Panc1 (cell line): ENCODE results near the gene ARID1A.

ENCODE experiments used
- CTCF ChIP-seq: fragments of 450-650 bp; IDR thresholded peaks from 2 replicates; pipeline ENCODE4 v1.5.1; 2017; ENCODE audit warnings: mild to moderate bottlenecking
- POLR2AphosphoS5 ChIP-seq: IDR thresholded peaks from 2 replicates; pipeline ENCODE4 v1.6.1; 2012; ENCODE audit warnings: mild to moderate bottlenecking, low read depth, low read length, moderate library complexity
- REST ChIP-seq, 2 experiments: IDR thresholded peaks; 2 replicates each; pipeline ENCODE4 v1.6.1; 2011 to 2012; ENCODE audit warnings: low read depth in 2 of 2, control low read depth in 1 of 2, low read length in 1 of 2, mild to moderate bottlenecking in 1 of 2, moderate library complexity in 1 of 2; ENCODE audit not compliant: insufficient read depth in 1 of 2
- SIN3A ChIP-seq: IDR thresholded peaks from 2 replicates; pipeline ENCODE4 v1.6.1; 2012; ENCODE audit warnings: low read depth, mild to moderate bottlenecking, low read length, moderate library complexity, borderline replicate concordance; ENCODE audit not compliant: insufficient read depth
- TCF7L2 ChIP-seq: IDR thresholded peaks from 2 replicates; pipeline ENCODE4 v1.6.1; 2011; ENCODE audit warnings: mild to moderate bottlenecking, low read depth, low read length, inconsistent platforms

GRCh38 chr1:26705788-26706311 lies 10.0 kb downstream of the ARID1A start:
- no peak for TF ChIP-seq CTCF
- TF ChIP-seq POLR2AphosphoS5: no peak
- TF ChIP-seq TCF7L2: 0 out of 2 replicates have a peak, but pooled peaks have one; percentile 39
- no peak for TF ChIP-seq SIN3A
- TF ChIP-seq REST (IDR thresholded peaks at IDR 0.05; ENCODE audit: insufficient read depth in 1 of 2, low read depth in 2 of 2, low read length in 1 of 2): no peak
